Stimulated activated CD8-positive, alpha-beta memory T cell treated with anti-CD3 and anti-CD28 coated beads, Interleukin-2, amount 100 ng/mL, for 1 hour (primary cell): ENCODE data around the gene SUZ12.
"Not testable (repeated sequence)": the region's sequence is repeated elsewhere in the genome, so short reads cannot be mapped to it uniquely, and the experiment has no call there.

Experiments
- DNase-seq, 2 donors: peaks; one replicate each; pipeline ENCODE4 v3.0.0-alpha.2; 2020; ENCODE audit warnings: low read depth in 2 of 2

Gene SUZ12

GRCh38 chr17:32040246-32040645 lies 103.4 kb downstream of the SUZ12 start:
- DNase-seq, result not testable (repeated sequence)

GRCh38 chr17:32041306-32041875 lies 104.6 kb downstream of the SUZ12 start:
- DNase-seq, result not testable (repeated sequence)

GRCh38 chr17:32042266-32042665 lies 105.5 kb downstream of the SUZ12 start:
- DNase-seq, result not testable (repeated sequence)

GRCh38 chr17:32045611-32046010 lies 108.8 kb downstream of the SUZ12 start:
- DNase-seq, result not testable (repeated sequence)

- not testable (repeated sequence) for DNase-seq
These were observed 110.9 kb downstream of the SUZ12 start for GRCh38 chr17:32047663-32048062.
